Osteocyte (in vitro differentiated cells): ENCODE data around the gene DPP10. TPM values are rescaled to one million over a fixed set of nuclear protein-coding genes. Genes with fewer than 3 reads are reported as not detected.

Experiments used
- DNase-seq: peaks from one replicate; pipeline ENCODE4 v3.0.0; 2021; ENCODE audit warnings: mixed read lengths; ENCODE audit not compliant: unreplicated experiment; ENCODE audit errors: extremely low spot score
- H3K27ac Mint-ChIP-seq: one replicate; pipeline ENCODE4 v1.8.0; 2021; ENCODE audit warnings: mild to moderate bottlenecking, mixed read lengths; ENCODE audit not compliant: unreplicated experiment
- H3K27me3 Mint-ChIP-seq: one replicate; pipeline ENCODE4 v1.8.0; 2021; ENCODE audit warnings: mixed read lengths; ENCODE audit not compliant: unreplicated experiment
- H3K36me3 Mint-ChIP-seq: one replicate; pipeline ENCODE4 v1.8.0; 2021; ENCODE audit warnings: mixed read lengths; ENCODE audit not compliant: unreplicated experiment
- H3K4me1 Mint-ChIP-seq: one replicate; pipeline ENCODE4 v1.8.0; 2021; ENCODE audit warnings: mixed read lengths; ENCODE audit not compliant: unreplicated experiment
- H3K4me3 Mint-ChIP-seq: one replicate; pipeline ENCODE4 v1.8.0; 2021; ENCODE audit warnings: mild to moderate bottlenecking, moderate library complexity, mixed read lengths; ENCODE audit not compliant: unreplicated experiment
- H3K9me3 Mint-ChIP-seq: one replicate; pipeline ENCODE4 v1.8.0; 2021; ENCODE audit warnings: mixed read lengths; ENCODE audit not compliant: unreplicated experiment
- CTCF ChIP-seq: fragments of 200-600 bp; sonication (generic); IDR thresholded peaks from 2 replicates; pipeline ENCODE4 v1.5.0; 2021; ENCODE audit warnings: antibody characterized with exemption, mild to moderate bottlenecking, moderate library complexity
- total RNA-seq: library from RNA; stranded (reverse); gene quantifications from 2 replicates; pipeline ENCODE4 v1.2.1, GENCODE V29; 2021

The DPP10 gene
- total RNA-seq, 1 donor from 2014 or later, result not detected

GRCh38 chr2:114919985-114920384, 477.5 kb downstream of the DPP10 start:
- no peak for DNase-seq
- no peaks in the 10 kb centered on the region for H3K36me3 Mint-ChIP-seq
- no peaks in the 10 kb centered on the region for H3K27me3 Mint-ChIP-seq
- no peak overlapping the region for H3K4me3 Mint-ChIP-seq
- no peak for TF ChIP-seq CTCF
- peaks cover 36% of the 10 kb centered on the region for H3K9me3 Mint-ChIP-seq
- no peaks in the 10 kb centered on the region for H3K4me1 Mint-ChIP-seq
- no peak overlapping the region for H3K27ac Mint-ChIP-seq

GRCh38 chr2:114922076-114922475, 479.6 kb downstream of the DPP10 start:
- H3K36me3 Mint-ChIP-seq, result no peaks in the 10 kb centered on the region
- no peaks in the 10 kb centered on the region for H3K27me3 Mint-ChIP-seq
- no peak for TF ChIP-seq CTCF
- H3K27ac Mint-ChIP-seq, result no peak overlapping the region
- H3K4me3 Mint-ChIP-seq, result no peak overlapping the region
- H3K9me3 Mint-ChIP-seq, result peaks cover 19% of the 10 kb centered on the region
- H3K4me1 Mint-ChIP-seq, result no peaks in the 10 kb centered on the region
- no peak for DNase-seq

- H3K4me1 Mint-ChIP-seq, result no peaks in the 10 kb centered on the region
- H3K27me3 Mint-ChIP-seq, result no peaks in the 10 kb centered on the region
- no peak overlapping the region for H3K27ac Mint-ChIP-seq
- peaks cover 30% of the 10 kb centered on the region for H3K9me3 Mint-ChIP-seq
- no peak for DNase-seq
- no peak for TF ChIP-seq CTCF
- H3K4me3 Mint-ChIP-seq, result no peak overlapping the region
- no peaks in the 10 kb centered on the region for H3K36me3 Mint-ChIP-seq
Observed at GRCh38 chr2:114925296-114926255, 483.1 kb downstream of the DPP10 start.

- no peak for TF ChIP-seq CTCF
- no peaks in the 10 kb centered on the region for H3K27me3 Mint-ChIP-seq
- H3K27ac Mint-ChIP-seq, result no peak overlapping the region
- H3K36me3 Mint-ChIP-seq, result no peaks in the 10 kb centered on the region
- H3K4me3 Mint-ChIP-seq, result no peak overlapping the region
- no peak for DNase-seq
- peaks cover 37% of the 10 kb centered on the region for H3K9me3 Mint-ChIP-seq
- H3K4me1 Mint-ChIP-seq, result no peaks in the 10 kb centered on the region
Observed at GRCh38 chr2:114926303-114926702, 483.9 kb downstream of the DPP10 start.

- TF ChIP-seq CTCF, result no peak
- DNase-seq, result no peak
- Mint-ChIP-seq H3K9me3 (peaks cover 52% of the 10 kb centered on the region), H3K36me3 (no peaks in the 10 kb centered on the region), H3K27me3 (no peaks in the 10 kb centered on the region), H3K4me3 (no peak overlapping the region), H3K4me1 (no peaks in the 10 kb centered on the region), H3K27ac (no peak overlapping the region)
Observed at GRCh38 chr2:114929225-114929624, 486.8 kb downstream of the DPP10 start.
